Endodermal cell (in vitro differentiated cells): ENCODE results near the gene ZIK1. TPM values are rescaled to one million over a fixed set of nuclear protein-coding genes. Genes with fewer than 3 reads are reported as not detected.

Experiments used
- DNase-seq: peaks from one replicate; pipeline ENCODE4 v3.0.0-alpha.2; 2017
- H3K27ac ChIP-seq: 2 replicates; pipeline ENCODE4 v1.5.1; 2013; ENCODE audit warnings: mild to moderate bottlenecking, low read depth, low read length, moderate library complexity
- H3K27me3 ChIP-seq: 2 replicates; pipeline ENCODE4 v1.6.1; 2013; ENCODE audit warnings: mild to moderate bottlenecking, low read length, moderate library complexity; ENCODE audit not compliant: insufficient read depth, control insufficient read depth, poor library complexity, severe bottlenecking
- H3K36me3 ChIP-seq: 2 replicates; pipeline ENCODE4 v1.7.0; 2013; ENCODE audit warnings: mild to moderate bottlenecking, low read length, moderate library complexity; ENCODE audit not compliant: control insufficient read depth, insufficient read depth
- H3K4me1 ChIP-seq: one replicate; pipeline ENCODE4 v1.7.0; 2013; ENCODE audit warnings: low read length; ENCODE audit not compliant: control insufficient read depth, insufficient read depth
- H3K4me3 ChIP-seq: 2 replicates; pipeline ENCODE4 v1.5.1; 2013; ENCODE audit warnings: mild to moderate bottlenecking, low read length, moderate library complexity
- H3K9ac ChIP-seq: 2 replicates; pipeline ENCODE4 v1.6.1; 2013; ENCODE audit warnings: mild to moderate bottlenecking, low read length, moderate library complexity; ENCODE audit not compliant: poor library complexity, severe bottlenecking; ENCODE audit errors: extremely low read depth
- H3K9me3 ChIP-seq: 2 replicates; pipeline ENCODE4 v1.6.1; 2013; ENCODE audit warnings: mild to moderate bottlenecking, low read length, moderate library complexity; ENCODE audit not compliant: control insufficient read depth
- H3K27ac Mint-ChIP-seq: 2 replicates; pipeline ENCODE4 v1.8.0; 2020; ENCODE audit warnings: mixed read lengths
- H3K27me3 Mint-ChIP-seq: 2 replicates; pipeline ENCODE4 v1.8.0; 2021; ENCODE audit warnings: mild to moderate bottlenecking, mixed read lengths; ENCODE audit not compliant: insufficient read depth
- H3K36me3 Mint-ChIP-seq: 2 replicates; pipeline ENCODE4 v1.8.0; 2020; ENCODE audit warnings: low read depth, mixed read lengths
- H3K4me1 Mint-ChIP-seq: 2 replicates; pipeline ENCODE4 v1.8.0; 2020; ENCODE audit warnings: mixed read lengths
- H3K4me3 Mint-ChIP-seq: 2 replicates; pipeline ENCODE4 v1.8.0; 2020; ENCODE audit warnings: mild to moderate bottlenecking, moderate library complexity, mixed read lengths
- H3K9me3 Mint-ChIP-seq: 2 replicates; pipeline ENCODE4 v1.8.0; 2020; ENCODE audit warnings: mild to moderate bottlenecking, mixed read lengths
- CTCF ChIP-seq: fragments of 200-600 bp; sonication (generic); conservative IDR thresholded peaks from 2 replicates; pipeline ENCODE4 v1.5.0; 2021; ENCODE audit warnings: antibody characterized with exemption, mild to moderate bottlenecking
- WGBS, 2 experiments: methylation state at CpG; one replicate each; pipeline versions ENCODE4 v1.1.5 to v1.1.7; 2013; ENCODE audit warnings: missing lambda C conversion rate in 2 of 2, mixed read lengths in 1 of 2; ENCODE audit not compliant: insufficient coverage in 1 of 2, insufficient read length in 1 of 2; 5-methylcytosine and 5-hydroxymethylcytosine counted together
- long read RNA-seq, 4 experiments: library from polyadenylated mRNA in 2 of 4; library from RNA in 1 of 4; library from capped mRNA in 1 of 4; stranded (forward) in 3 of 4; unstranded in 1 of 4; transcript quantifications; one replicate each; pipeline ENCODE4 v2.0.0, GENCODE V29; 2020 to 2021; ENCODE audit warnings: inconsistent platforms in 1 of 4
- polyA plus RNA-seq, 2 experiments: library from polyadenylated mRNA; stranded (reverse); fragments of 50-300 nt; gene quantifications; one replicate each; pipeline ENCODE4 v1.2.3, GENCODE V29; 2013
- total RNA-seq, 2 donors: library from RNA; stranded (reverse); fragmentation: NEBNext Ultra II Directional in 1 of 2; extraction: Animal tissue kit (Norgen Biotek cat#: 25700) in 1 of 2; gene quantifications; 2 replicates in 1 of 2; 3 replicates in 1 of 2; pipeline ENCODE4 v1.2.1, GENCODE V29; 2021

Gene ZIK1
- total RNA-seq, result 10 to 100 TPM; 15.8 to 25.7 TPM
- polyA plus RNA-seq (2013, experiment 1 of 2), result 19.9 TPM
- polyA plus RNA-seq (2013, experiment 2 of 2), result 17.2 TPM
- long read RNA-seq, experiment 1, full-length matches to known transcripts, result 4 of 10 reads
- long read RNA-seq, experiment 1, partial matches to known transcripts, result 0 of 10 reads
- long read RNA-seq, experiment 1, other reads (novel, unspliced or antisense), result 6 of 10 reads
- long read RNA-seq, experiment 2, full-length matches to known transcripts, result 34 of 58 reads
- long read RNA-seq, experiment 2, partial matches to known transcripts, result 3 of 58 reads
- long read RNA-seq, experiment 2, other reads (novel, unspliced or antisense), result 21 of 58 reads
- long read RNA-seq, experiment 3, full-length matches to known transcripts, result 40 of 60 reads
- long read RNA-seq, experiment 3, partial matches to known transcripts, result 2 of 60 reads
- long read RNA-seq, experiment 3, other reads (novel, unspliced or antisense), result 18 of 60 reads
- long read RNA-seq, experiment 4, result 0 reads

- peaks cover 48% of the 10 kb centered on the region for H3K36me3 Mint-ChIP-seq
- peaks cover 36% of the 10 kb centered on the region for H3K36me3 ChIP-seq
- peak within 1 kb of the TSS; percentile 76 for H3K27ac ChIP-seq
- no peaks in the 10 kb centered on the region for H3K27me3 ChIP-seq
- peak within 1 kb of the TSS; percentile 94 for H3K4me3 ChIP-seq
- peak within 1 kb of the TSS; percentile 76 for H3K4me3 Mint-ChIP-seq
- peak; percentile 98 for DNase-seq
- peaks cover 23% of the 10 kb centered on the region for H3K27me3 Mint-ChIP-seq
- TF ChIP-seq CTCF, result peak; percentile 33
- 3 to 5% methylated on average over 35 to 76 of the region's 76 CpGs for WGBS, 2 experiments
- peak within 1 kb of the TSS; percentile 75 for H3K27ac Mint-ChIP-seq
- peaks cover 63% of the 10 kb centered on the region for H3K9me3 ChIP-seq
- H3K9me3 Mint-ChIP-seq, result peaks cover 93% of the 10 kb centered on the region
- peak within 1 kb of the TSS; percentile 50 for H3K9ac ChIP-seq
- H3K4me1 ChIP-seq, result peaks cover 6% of the 10 kb centered on the region
- peaks cover 1% of the 10 kb centered on the region for H3K4me1 Mint-ChIP-seq
These were observed at the start of gene ZIK1 for GRCh38 chr19:57583521-57584416. Gene ZIK1, plus strand, starts transcription at chr19:57584145. Its CDS starts 212 bp downstream, at chr19:57584357.

- Histone ChIP-seq H3K27me3 (no peaks in the 10 kb centered on the region), H3K4me3 (peak overlapping the region; percentile 61), H3K27ac (no peak overlapping the region), H3K36me3 (peaks cover 100% of the 10 kb centered on the region), H3K4me1 (no peaks in the 10 kb centered on the region), H3K9ac (no peak overlapping the region), H3K9me3 (peaks cover 95% of the 10 kb centered on the region)
- Mint-ChIP-seq H3K36me3 (peaks cover 99% of the 10 kb centered on the region), H3K27ac (no peak overlapping the region), H3K4me3 (no peak overlapping the region), H3K9me3 (peaks cover 100% of the 10 kb centered on the region), H3K27me3 (no peaks in the 10 kb centered on the region), H3K4me1 (no peaks in the 10 kb centered on the region)
- WGBS, 2 experiments, result 94 to 98% methylated on average over 2 to 7 of the region's 7 CpGs
- no peak for TF ChIP-seq CTCF
- no peak for DNase-seq
These were observed 45.9 kb upstream of the ZIK1 start for GRCh38 chr19:57537953-57538547.

- Mint-ChIP-seq H3K36me3 (peaks cover 99% of the 10 kb centered on the region), H3K4me1 (no peaks in the 10 kb centered on the region), H3K27ac (no peak overlapping the region), H3K27me3 (no peaks in the 10 kb centered on the region), H3K4me3 (no peak overlapping the region), H3K9me3 (peaks cover 90% of the 10 kb centered on the region)
- Histone ChIP-seq H3K27me3 (no peaks in the 10 kb centered on the region), H3K27ac (no peak overlapping the region), H3K4me3 (peak overlapping the region; percentile 62), H3K36me3 (peaks cover 98% of the 10 kb centered on the region), H3K9me3 (peaks cover 87% of the 10 kb centered on the region), H3K9ac (no peak overlapping the region), H3K4me1 (no peaks in the 10 kb centered on the region)
- WGBS, 2 experiments, result 95 to 100% methylated on average over 1 of the region's 1 CpG
- no peak for DNase-seq
- no peak for TF ChIP-seq CTCF
These were observed 37.4 kb upstream of the ZIK1 start for GRCh38 chr19:57546513-57546912.
